H1 (cell line): Measurements from ENCODE around the gene HACE1. TPM values are rescaled to one million over a fixed set of nuclear protein-coding genes. Genes with fewer than 3 reads are reported as not detected.

ENCODE experiments used
- CHD7 ChIP-seq: fragments of 300-600 bp; sonication (generic); IDR thresholded peaks from 2 replicates; pipeline ENCODE4 v1.7.1; 2012; ENCODE audit warnings: low read length, moderate library complexity, mild to moderate bottlenecking, inconsistent platforms; ENCODE audit not compliant: insufficient replicate concordance
- polyA plus RNA-seq, 7 experiments: library from polyadenylated mRNA; depleted of rRNA in 3 of 7; stranded (reverse) in 5 of 7; unstranded in 2 of 7; fragments of >200 nt in 5 of 7; fragments of 200-250 nt in 2 of 7; gene quantifications; 1 replicate in 5 of 7; 2 replicates in 1 of 7; 4 replicates in 1 of 7; pipeline versions ENCODE4 v1.2.1 to v1.2.3, GENCODE V29; 2011 to 2013; ENCODE audit warnings: missing spikeins in 2 of 7, mixed read lengths in 2 of 7
- total RNA-seq: library from RNA; stranded (reverse); fragmentation: NEBNext Ultra II Directional; extraction: Animal tissue kit (Norgen Biotek cat#: 25700); gene quantifications from 2 replicates; pipeline ENCODE4 v1.2.1, GENCODE V29; 2021

The HACE1 gene
- total and polyA plus RNA-seq, 2 of the 8 experiments (the other 6 are each of a cell fraction or from before 2014, with no cell fraction given) = 7.1 to 21.3 TPM

- TF ChIP-seq CHD7 = no peak
Measured at GRCh38 chr6:104768906-104769305, 90.8 kb downstream of the HACE1 start (continued).
